Germinal center (tissue), 1 donor: ENCODE data around the gene TMEM176A.
"Not testable (repeated sequence)": the region's sequence is repeated elsewhere in the genome, so short reads cannot be mapped to it uniquely, and the experiment has no call there.

Experiments used
- DNase-seq: peaks from one replicate; pipeline ENCODE4 v3.0.0; 2012; ENCODE audit warnings: mixed read lengths, low spot score

The TMEM176A gene

GRCh38 chr7:150788474-150789269, 11.9 kb upstream of the TMEM176A start:
- no peak for DNase-seq

DNA sequence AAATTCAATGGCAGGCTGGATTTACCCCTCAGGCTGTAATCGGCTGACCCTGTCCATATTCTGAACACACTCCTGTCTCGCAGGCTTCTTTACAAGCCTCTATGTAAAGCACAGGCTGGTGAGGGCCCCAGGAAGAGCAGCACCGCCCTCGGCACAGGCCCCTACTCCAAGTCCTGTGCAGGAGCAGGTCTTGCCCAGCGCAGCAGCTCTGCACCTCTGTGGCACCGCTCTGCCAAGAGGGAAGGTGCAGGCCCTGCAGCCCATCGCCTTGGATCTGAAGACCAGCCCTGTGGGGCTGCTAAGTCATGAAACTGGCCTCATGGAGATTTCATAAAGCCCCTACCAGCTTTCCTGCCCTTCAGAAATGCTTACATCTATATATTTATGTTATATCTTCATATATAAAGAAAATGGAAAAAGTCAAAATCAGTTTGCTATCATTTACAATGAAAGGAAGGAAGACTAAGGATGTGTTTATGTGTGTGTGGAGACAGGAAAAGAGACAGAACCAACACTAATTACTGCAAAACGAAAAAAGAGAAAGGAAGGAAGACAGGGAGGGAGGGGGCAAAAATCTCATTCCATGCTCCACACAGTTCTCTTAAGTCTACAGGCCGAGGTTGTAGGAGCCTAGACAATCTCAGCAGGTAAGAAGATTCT, 10.0 kb upstream of the TMEM176A start:
- DNase-seq: no peak

DNA sequence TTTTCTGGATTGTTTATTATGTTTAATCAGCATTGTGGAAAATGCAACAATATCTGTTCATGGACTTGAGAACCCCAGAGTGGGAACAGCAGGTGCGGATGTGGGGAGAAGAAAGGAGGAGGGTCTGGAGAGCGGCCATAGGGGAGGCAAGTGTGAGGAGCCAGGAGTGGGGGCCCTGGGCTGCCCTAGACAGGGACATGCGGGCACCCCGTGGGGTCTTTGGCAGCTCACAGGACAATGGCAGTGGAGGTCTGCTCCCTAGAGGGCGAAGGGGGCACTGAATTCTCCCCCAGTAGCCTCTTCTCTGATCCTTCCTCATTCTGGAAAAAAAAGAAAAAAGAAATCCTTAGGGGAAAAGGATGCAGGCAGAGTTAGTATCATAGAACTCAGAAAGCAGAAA, 9.3 kb upstream of the TMEM176A start:
- DNase-seq: no peak

DNA sequence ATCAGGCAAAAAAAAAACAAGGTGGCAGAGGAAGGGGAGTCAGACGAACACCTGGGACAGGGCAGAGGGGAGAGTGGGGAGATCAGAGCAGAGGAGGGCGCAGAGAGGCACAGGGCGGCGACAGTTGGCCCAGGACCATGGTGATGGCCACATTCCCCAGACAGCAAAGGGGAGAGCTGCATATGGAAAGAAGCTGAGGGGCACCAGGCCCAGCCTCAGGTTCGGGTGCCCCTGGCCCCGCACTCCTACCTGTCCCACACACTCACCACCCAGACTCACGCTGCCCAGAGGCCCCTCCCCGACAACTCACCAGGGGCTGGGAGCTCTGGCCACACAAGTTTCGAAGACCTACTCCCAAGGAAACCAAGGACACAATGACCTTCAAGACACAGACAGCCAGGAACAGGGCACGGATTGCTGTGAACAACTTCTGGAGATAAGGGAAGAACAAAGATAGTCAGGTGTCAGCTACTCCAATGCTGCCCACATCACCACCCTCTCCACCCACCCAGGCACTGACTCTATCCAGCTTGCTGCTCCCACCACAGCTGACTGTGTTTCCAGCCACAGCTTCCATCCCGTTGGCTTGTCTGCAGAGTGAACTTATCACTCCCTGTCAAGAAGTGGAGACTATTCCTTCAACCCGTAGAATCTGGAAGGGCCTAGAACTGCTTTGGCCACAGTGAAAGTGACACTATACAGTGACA, 8.7 kb upstream of the TMEM176A start:
- no peak for DNase-seq

DNA sequence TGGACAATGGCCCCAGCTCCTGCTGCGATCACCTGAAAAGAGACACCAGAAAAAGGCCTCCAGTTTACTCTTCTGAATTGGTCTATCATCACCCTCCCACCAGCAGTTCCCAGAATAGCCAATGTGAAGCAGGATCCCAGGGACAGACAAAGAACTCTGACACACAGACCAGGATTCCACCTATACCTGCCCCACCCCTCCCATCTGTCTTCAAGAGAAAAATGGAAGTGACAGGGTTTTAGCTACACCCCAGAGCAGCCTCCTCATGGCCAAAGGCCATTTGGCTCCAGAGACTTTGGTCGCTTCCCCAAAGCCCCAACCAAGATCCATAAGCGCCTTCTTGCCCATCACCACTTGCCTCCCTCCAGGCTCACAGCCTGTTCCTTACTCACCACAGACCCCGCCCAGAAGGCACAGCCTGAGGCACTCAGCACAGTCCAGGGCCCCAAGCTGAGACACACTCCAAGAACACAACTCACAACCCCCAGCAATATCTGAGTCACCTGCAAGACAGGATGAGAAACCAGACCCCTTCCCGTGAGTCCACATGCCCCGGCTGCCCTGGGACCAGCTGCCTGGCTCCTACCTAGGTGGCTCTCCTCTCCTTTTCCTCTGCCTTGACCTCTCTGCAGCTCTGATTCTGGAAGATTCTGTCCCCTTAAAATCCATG, 6.9 kb upstream of the TMEM176A start:
- DNase-seq: no peak

- DNase-seq: no peak
Measured at GRCh38 chr7:150797661-150798060, 2.9 kb upstream of the TMEM176A start.

GRCh38 chr7:150799156-150799555, 1.4 kb upstream of the TMEM176A start:
- DNase-seq: no peak

- DNase-seq: no peak
Measured at GRCh38 chr7:150799741-150800580, 608 bp upstream of the TMEM176A start, which contains the start of gene TMEM176B. TSS of gene TMEM176B (minus strand) at chr7:150800364. CDS start at chr7:150796569, 3,795 bp downstream.

DNA sequence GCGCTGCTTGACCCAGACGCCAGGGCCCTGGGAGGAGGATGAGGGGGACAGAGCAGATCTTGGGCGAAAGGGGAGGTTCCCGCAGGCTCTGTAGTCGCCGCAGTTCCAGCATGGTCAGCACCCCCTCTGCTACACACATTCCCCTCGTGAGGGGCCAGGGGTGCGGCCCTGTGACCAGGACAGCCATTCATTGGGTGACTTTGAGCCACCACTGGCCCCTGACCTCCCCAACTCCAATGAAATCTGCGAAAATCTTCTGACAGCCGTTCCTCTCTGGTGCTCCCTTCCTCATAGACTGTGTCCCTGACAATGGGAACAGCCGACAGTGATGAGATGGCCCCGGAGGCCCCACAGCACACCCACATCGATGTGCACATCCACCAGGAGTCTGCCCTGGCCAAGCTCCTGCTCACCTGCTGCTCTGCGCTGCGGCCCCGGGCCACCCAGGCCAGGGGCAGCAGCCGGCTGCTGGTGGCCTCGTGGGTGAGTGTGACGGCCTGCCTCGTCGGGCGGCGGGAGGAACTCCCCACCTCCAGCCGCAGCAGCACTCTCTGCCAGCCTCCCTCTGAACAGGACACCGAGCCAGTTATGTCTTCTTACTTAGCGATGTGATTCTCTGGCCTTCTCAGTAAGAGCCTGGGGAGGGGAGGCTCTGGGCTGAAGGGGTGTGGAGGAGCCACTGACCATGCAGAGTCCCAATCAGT, 825 bp downstream of the TMEM176A start:
- no peak for DNase-seq

- DNase-seq: no peak
Measured at GRCh38 chr7:150801946-150802771, 1.6 kb downstream of the TMEM176A start.

GRCh38 chr7:150803161-150803860, 2.7 kb downstream of the TMEM176A start:
- DNase-seq: no peak

GRCh38 chr7:150804802-150805201, 4.2 kb downstream of the TMEM176A start:
- DNase-seq: no peak

GRCh38 chr7:150805864-150806263, 5.3 kb downstream of the TMEM176A start:
- no peak for DNase-seq

GRCh38 chr7:150806454-150806853, 5.9 kb downstream of the TMEM176A start:
- no peak for DNase-seq

DNA sequence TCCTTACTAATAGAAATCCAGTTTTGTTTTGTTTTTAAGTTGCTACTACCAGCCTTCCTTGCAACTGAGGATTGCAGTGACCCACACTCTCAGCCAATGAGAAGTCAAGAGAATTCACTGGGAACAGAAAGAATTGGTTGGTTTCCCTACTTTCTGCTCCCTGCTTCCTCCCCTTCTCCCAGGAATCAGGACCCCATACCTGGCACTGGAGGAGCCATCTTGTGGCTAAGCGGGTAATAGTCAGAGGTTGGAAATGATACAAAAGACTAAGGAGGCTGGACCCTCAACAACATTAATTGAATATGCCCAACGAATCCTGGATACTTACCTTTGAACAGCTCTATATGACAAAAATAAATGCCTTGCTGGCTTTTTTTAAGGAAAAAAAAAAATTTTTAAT, 6.3 kb downstream of the TMEM176A start:
- DNase-seq: no peak

GRCh38 chr7:150807616-150808438, 7.3 kb downstream of the TMEM176A start:
- DNase-seq: not testable (repeated sequence)

DNA sequence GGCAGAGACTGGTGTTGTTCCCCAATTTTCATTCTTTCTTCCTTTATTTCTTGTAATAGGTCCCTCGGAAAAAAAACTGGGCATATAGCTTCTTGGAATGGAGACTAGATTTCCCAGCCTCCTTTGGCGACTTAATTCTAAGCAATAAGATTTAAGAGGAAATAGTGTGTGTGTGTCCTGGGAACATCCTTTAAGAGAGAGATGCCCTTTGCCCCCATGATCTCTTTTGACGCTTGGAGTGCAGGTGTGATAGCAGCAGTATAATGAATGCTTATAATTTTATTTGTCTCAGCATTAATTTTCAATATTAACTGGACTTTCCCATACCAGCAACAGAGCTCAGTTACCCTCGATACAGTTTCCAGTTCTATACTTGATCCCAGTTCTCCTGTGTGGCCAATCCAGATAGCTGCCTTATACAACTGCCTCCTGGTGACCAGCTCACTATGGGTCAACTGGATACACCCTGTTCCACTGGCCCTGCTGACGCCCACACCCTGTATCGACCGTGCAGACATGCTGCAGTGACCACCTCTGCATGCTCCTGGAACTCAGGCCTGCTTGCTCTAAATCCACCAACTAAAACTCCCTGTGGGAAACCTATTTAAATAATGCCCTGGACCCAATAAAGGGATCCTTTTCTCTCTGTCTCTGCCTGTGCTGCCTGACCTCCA, 13.9 kb downstream of the TMEM176A start:
- no peak for DNase-seq

- DNase-seq: no peak
Measured at GRCh38 chr7:150818971-150819370, 18.4 kb downstream of the TMEM176A start.
